Neural cell (in vitro differentiated cells): ENCODE measurements around the gene SERTAD2. TPM values are rescaled to one million over a fixed set of nuclear protein-coding genes. Genes with fewer than 3 reads are reported as not detected.

Experiments
- H2AFZ ChIP-seq: fragments of 200-600, 300-800 bp; sonication (generic), shearing (Covaris generic); 2 replicates; pipeline ENCODE4 v1.6.0; 2014; ENCODE audit warnings: low read depth, mild to moderate bottlenecking, antibody characterized with exemption, low read length, moderate library complexity
- H3F3A ChIP-seq: fragments of 200-600 bp; shearing (Covaris generic); 2 replicates; pipeline ENCODE4 v1.6.1; 2016; ENCODE audit warnings: mild to moderate bottlenecking, moderate library complexity, mixed read lengths, antibody characterized with exemption, low read length; ENCODE audit not compliant: insufficient read depth, poor library complexity, severe bottlenecking
- H3K27ac ChIP-seq: fragments of 200-600, 300-800 bp; sonication (generic), shearing (Covaris generic); 2 replicates; pipeline ENCODE4 v1.5.1; 2014; ENCODE audit warnings: mild to moderate bottlenecking, low read length, moderate library complexity
- H3K27me3 ChIP-seq: fragments of 300-800, 200-600 bp; sonication (generic), shearing (Covaris generic); 2 replicates; pipeline ENCODE4 v1.6.0; 2014; ENCODE audit warnings: mild to moderate bottlenecking, low read depth, low read length, moderate library complexity; ENCODE audit not compliant: insufficient read depth
- H3K36me3 ChIP-seq: fragments of 300-800, 200-600 bp; sonication (generic), shearing (Covaris generic); 2 replicates; pipeline ENCODE4 v1.5.1; 2014; ENCODE audit warnings: mild to moderate bottlenecking, antibody characterized with exemption, low read length, moderate library complexity; ENCODE audit not compliant: insufficient read depth
- H3K4me2 ChIP-seq: fragments of 300-800, 200-600 bp; sonication (generic), shearing (Covaris generic); 2 replicates; pipeline ENCODE4 v1.6.0; 2014; ENCODE audit warnings: mild to moderate bottlenecking, low read length
- H3K4me3 ChIP-seq: fragments of 300-800, 200-600 bp; sonication (generic), shearing (Covaris generic); 2 replicates; pipeline ENCODE4 v1.5.1; 2014; ENCODE audit warnings: mild to moderate bottlenecking, low read length, moderate library complexity
- H3K79me2 ChIP-seq: fragments of 200-600 bp; shearing (Covaris generic); replicated peaks from 2 replicates; pipeline ENCODE4 v1.6.0; 2014; ENCODE audit warnings: mild to moderate bottlenecking, low read length, moderate library complexity; ENCODE audit not compliant: insufficient read depth
- H3K9ac ChIP-seq: fragments of 300-800, 200-600 bp; sonication (generic), shearing (Covaris generic); 2 replicates; pipeline ENCODE4 v1.6.1; 2016; ENCODE audit warnings: mild to moderate bottlenecking, low read length, mixed read lengths
- H3K9me2 ChIP-seq: fragments of 200-600 bp; shearing (Covaris generic); 2 replicates; pipeline ENCODE4 v1.6.1; 2016; ENCODE audit warnings: mild to moderate bottlenecking, low read length, mixed read lengths; ENCODE audit not compliant: insufficient read depth
- H3K9me3 ChIP-seq: fragments of 200-600, 300-800 bp; sonication (generic), shearing (Covaris generic); 2 replicates; pipeline ENCODE4 v1.6.1; 2016; ENCODE audit warnings: mild to moderate bottlenecking, mixed run types, low read length, moderate library complexity, mixed read lengths
- H4K20me1 ChIP-seq: fragments of 200-600 bp; shearing (Covaris generic); 2 replicates; pipeline ENCODE4 v1.6.1; 2016; ENCODE audit warnings: mild to moderate bottlenecking, mixed run types; ENCODE audit not compliant: insufficient read depth
- EP300 ChIP-seq: fragments of 450-650 bp; conservative IDR thresholded peaks from 2 replicates; pipeline ENCODE4 v1.6.1; 2014; ENCODE audit warnings: antibody characterized with exemption, mild to moderate bottlenecking, moderate library complexity; ENCODE audit not compliant: poor library complexity, severe bottlenecking
- EZH2 ChIP-seq: fragments of 200-600, 300-800 bp; shearing (Covaris generic), sonication (generic); IDR thresholded peaks from 2 replicates; pipeline ENCODE4 v1.6.1; 2014; ENCODE audit warnings: antibody characterized with exemption, low read length, borderline replicate concordance, mild to moderate bottlenecking; ENCODE audit not compliant: insufficient read depth, poor library complexity, severe bottlenecking
- MXI1 ChIP-seq: fragments of 450-650 bp; conservative IDR thresholded peaks from 2 replicates; pipeline ENCODE4 v1.6.1; 2014; ENCODE audit warnings: antibody characterized with exemption, mild to moderate bottlenecking; ENCODE audit not compliant: poor library complexity, severe bottlenecking
- POLR2AphosphoS5 ChIP-seq: IDR thresholded peaks from 2 replicates; pipeline ENCODE4 v1.6.1; 2012
- RAD21 ChIP-seq: fragments of 450-650 bp; conservative IDR thresholded peaks from 2 replicates; pipeline ENCODE4 v1.6.1; 2014; ENCODE audit warnings: antibody characterized with exemption, mild to moderate bottlenecking, moderate library complexity
- SMC3 ChIP-seq: fragments of 450-650 bp; conservative IDR thresholded peaks from 2 replicates; pipeline ENCODE4 v1.6.1; 2014; ENCODE audit warnings: antibody characterized with exemption, mild to moderate bottlenecking, moderate library complexity; ENCODE audit not compliant: poor library complexity
- TAF1 ChIP-seq: IDR thresholded peaks from 2 replicates; pipeline ENCODE4 v1.6.1; 2012; ENCODE audit warnings: low read depth
- polyA plus RNA-seq: library from polyadenylated mRNA; depleted of rRNA; stranded (reverse); fragments of >200 nt; gene quantifications from 2 replicates; pipeline ENCODE4 v1.2.3, GENCODE V29; 2014
- TF ChIP-seq, protein P1 (sequence below): IDR thresholded peaks from 2 replicates; pipeline ENCODE4 v1.6.1; 2012; ENCODE audit warnings: borderline replicate concordance
- TF ChIP-seq, protein P2 (sequence below): fragments of 450-650 bp; IDR thresholded peaks from 2 replicates; pipeline ENCODE4 v1.5.1; 2014; ENCODE audit warnings: antibody characterized with exemption, mild to moderate bottlenecking, moderate library complexity; ENCODE audit not compliant: poor library complexity, severe bottlenecking

Gene SERTAD2
- polyA plus RNA-seq, 1 donor from 2014 or later: 4.7 TPM

DNA sequence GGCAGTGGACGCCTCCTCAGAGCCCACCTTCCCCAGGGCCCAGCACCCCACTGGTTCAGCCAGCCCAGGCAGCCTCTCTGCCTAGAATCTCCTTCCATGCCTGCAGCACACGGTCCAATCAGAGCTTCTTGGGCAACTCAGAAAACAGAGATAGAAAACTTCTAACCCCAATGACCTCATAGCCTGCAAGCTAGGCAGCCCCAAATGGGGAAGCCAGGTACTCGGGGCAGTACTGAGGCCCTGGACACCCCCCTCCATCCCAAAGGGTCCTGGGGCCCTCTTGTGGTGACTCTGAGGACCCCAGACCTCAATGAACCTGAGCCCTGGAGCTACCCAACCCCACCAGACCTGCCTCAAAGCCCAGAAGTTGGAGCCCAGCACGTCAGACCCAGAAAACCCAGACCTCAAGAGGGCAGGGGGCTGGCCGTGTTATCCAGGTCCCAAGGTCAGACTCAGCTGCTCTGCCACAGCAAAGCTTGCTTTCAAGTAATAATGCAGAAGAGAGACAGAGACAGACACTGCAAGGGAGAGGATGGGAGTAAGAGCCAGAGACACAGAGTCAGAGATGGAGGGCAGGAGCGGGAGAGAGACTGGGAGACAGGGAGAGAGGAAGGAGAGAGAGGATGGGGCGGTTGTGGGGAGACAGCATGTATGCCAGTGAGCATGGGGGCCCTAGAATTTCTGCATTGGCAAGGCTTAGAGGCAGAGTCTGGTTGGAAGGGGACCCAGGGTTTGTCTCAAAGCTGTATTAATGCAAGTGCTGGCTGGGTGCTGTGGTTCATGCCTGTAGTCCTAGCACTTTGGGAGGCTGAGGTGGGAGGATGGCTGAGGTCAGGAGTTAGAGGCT, 28.2 kb downstream of the SERTAD2 start:
- Histone ChIP-seq H3K27me3 (no peaks in the 10 kb centered on the region), H3K4me3 (no peak overlapping the region)

DNA sequence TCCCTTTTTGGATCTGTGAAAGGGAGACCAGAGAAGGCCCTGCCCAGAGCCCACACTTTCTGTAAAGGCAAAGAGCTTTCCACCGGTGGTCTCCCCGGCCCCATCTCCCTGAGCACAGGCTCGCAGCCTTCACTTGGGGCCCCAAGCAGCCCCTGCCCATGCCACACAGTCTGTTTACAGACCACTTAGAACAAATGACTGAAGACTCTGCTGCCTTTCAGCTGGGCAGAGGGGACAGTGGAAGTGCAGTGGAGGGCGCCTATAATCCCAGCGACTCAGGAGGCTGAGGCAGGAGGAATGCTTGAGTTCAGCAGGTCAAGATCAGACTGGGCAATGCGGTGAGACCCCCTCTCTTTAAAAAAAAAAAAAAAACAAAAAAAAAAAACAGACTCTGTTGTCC, 28.9 kb downstream of the SERTAD2 start:
- no peaks in the 10 kb centered on the region for H3K79me2 ChIP-seq
- H3K9ac ChIP-seq: no peak overlapping the region
- H3K27me3 ChIP-seq: no peaks in the 10 kb centered on the region
- H3K9me3 ChIP-seq: no peaks in the 10 kb centered on the region
- no peaks in the 10 kb centered on the region for H3F3A ChIP-seq
- no peaks in the 10 kb centered on the region for H4K20me1 ChIP-seq
- TF ChIP-seq, protein P1, sequence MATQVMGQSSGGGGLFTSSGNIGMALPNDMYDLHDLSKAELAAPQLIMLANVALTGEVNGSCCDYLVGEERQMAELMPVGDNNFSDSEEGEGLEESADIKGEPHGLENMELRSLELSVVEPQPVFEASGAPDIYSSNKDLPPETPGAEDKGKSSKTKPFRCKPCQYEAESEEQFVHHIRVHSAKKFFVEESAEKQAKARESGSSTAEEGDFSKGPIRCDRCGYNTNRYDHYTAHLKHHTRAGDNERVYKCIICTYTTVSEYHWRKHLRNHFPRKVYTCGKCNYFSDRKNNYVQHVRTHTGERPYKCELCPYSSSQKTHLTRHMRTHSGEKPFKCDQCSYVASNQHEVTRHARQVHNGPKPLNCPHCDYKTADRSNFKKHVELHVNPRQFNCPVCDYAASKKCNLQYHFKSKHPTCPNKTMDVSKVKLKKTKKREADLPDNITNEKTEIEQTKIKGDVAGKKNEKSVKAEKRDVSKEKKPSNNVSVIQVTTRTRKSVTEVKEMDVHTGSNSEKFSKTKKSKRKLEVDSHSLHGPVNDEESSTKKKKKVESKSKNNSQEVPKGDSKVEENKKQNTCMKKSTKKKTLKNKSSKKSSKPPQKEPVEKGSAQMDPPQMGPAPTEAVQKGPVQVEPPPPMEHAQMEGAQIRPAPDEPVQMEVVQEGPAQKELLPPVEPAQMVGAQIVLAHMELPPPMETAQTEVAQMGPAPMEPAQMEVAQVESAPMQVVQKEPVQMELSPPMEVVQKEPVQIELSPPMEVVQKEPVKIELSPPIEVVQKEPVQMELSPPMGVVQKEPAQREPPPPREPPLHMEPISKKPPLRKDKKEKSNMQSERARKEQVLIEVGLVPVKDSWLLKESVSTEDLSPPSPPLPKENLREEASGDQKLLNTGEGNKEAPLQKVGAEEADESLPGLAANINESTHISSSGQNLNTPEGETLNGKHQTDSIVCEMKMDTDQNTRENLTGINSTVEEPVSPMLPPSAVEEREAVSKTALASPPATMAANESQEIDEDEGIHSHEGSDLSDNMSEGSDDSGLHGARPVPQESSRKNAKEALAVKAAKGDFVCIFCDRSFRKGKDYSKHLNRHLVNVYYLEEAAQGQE: no peak
- H3K36me3 ChIP-seq: no peaks in the 10 kb centered on the region
- no peaks in the 10 kb centered on the region for H3K9me2 ChIP-seq
- H3K4me2 ChIP-seq: no peak overlapping the region
- no peak overlapping the region for H3K27ac ChIP-seq
- no peak overlapping the region for H2AFZ ChIP-seq
- H3K4me3 ChIP-seq: no peak overlapping the region

More for the DNA sequence above, 28.2 kb downstream of the SERTAD2 start:
- Histone ChIP-seq H3K36me3 (no peaks in the 10 kb centered on the region), H3K9ac (no peak overlapping the region), H3K9me2 (no peaks in the 10 kb centered on the region), H3K4me2 (no peak overlapping the region), H2AFZ (no peak overlapping the region), H3K27ac (no peak overlapping the region), H4K20me1 (no peaks in the 10 kb centered on the region), H3K9me3 (no peaks in the 10 kb centered on the region), H3F3A (no peaks in the 10 kb centered on the region), H3K79me2 (no peaks in the 10 kb centered on the region)
- TF ChIP-seq MXI1 (no peak), SMC3 (no peak), RAD21 (no peak), POLR2AphosphoS5 (no peak), TAF1 (no peak), EZH2 (no peak), EP300 (no peak)
- TF ChIP-seq, protein P2, sequence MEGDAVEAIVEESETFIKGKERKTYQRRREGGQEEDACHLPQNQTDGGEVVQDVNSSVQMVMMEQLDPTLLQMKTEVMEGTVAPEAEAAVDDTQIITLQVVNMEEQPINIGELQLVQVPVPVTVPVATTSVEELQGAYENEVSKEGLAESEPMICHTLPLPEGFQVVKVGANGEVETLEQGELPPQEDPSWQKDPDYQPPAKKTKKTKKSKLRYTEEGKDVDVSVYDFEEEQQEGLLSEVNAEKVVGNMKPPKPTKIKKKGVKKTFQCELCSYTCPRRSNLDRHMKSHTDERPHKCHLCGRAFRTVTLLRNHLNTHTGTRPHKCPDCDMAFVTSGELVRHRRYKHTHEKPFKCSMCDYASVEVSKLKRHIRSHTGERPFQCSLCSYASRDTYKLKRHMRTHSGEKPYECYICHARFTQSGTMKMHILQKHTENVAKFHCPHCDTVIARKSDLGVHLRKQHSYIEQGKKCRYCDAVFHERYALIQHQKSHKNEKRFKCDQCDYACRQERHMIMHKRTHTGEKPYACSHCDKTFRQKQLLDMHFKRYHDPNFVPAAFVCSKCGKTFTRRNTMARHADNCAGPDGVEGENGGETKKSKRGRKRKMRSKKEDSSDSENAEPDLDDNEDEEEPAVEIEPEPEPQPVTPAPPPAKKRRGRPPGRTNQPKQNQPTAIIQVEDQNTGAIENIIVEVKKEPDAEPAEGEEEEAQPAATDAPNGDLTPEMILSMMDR: no peak
- TF ChIP-seq, protein P1: no peak
